Heart left ventricle (tissue), 16 donors: ENCODE data around the gene CTSH. TPM values are rescaled to one million over a fixed set of nuclear protein-coding genes. Genes with fewer than 3 reads are reported as not detected.
A peak's percentile ranks its signal among the peaks of the same experiment; 100 is the strongest.

ENCODE experiments used
- ATAC-seq, 4 donors: fragments of 200-7000 bp; cut with Tn5 transposase; one replicate each; pipeline ENCODE4 v1.9.1; 2020 to 2022; ENCODE audit warnings: moderate library complexity in 4 of 4, mild to moderate bottlenecking in 3 of 4, moderate number of reproducible peaks in 1 of 4
- DNase-seq, 5 donors: peaks; one replicate each; pipeline ENCODE4 v3.0.0-alpha.2; 2020
- H3K27ac ChIP-seq, 12 donors: fragments of 200-600 bp; sonication (generic) in 4 of 12; one replicate each; pipeline versions ENCODE4 v1.5.0 to v1.8.0; 2016 to 2022; ENCODE audit warnings: mild to moderate bottlenecking in 2 of 12
- H3K27me3 ChIP-seq, 9 donors: fragments of 200-600 bp; sonication (generic) in 2 of 9; one replicate each; pipeline versions ENCODE4 v1.5.1 to v1.8.0; 2016 to 2022; ENCODE audit warnings: mild to moderate bottlenecking in 3 of 9
- H3K36me3 ChIP-seq, 9 donors: fragments of 200-600 bp; sonication (generic) in 2 of 9; one replicate each; pipeline versions ENCODE4 v1.5.0 to v1.8.0; 2018 to 2022; ENCODE audit warnings: mild to moderate bottlenecking in 2 of 9
- H3K4me1 ChIP-seq, 12 donors: fragments of 200-600 bp; sonication (generic) in 4 of 12; one replicate each; pipeline versions ENCODE4 v1.5.0 to v1.8.0; 2016 to 2022; ENCODE audit warnings: mild to moderate bottlenecking in 3 of 12
- H3K4me3 ChIP-seq, 12 donors: fragments of 200-600 bp; sonication (generic) in 4 of 12; one replicate each; pipeline versions ENCODE4 v1.5.0 to v1.8.0; 2017 to 2022; ENCODE audit warnings: mild to moderate bottlenecking in 9 of 12, moderate library complexity in 4 of 12
- H3K9me3 ChIP-seq, 12 donors: fragments of 200-600 bp; sonication (generic) in 4 of 12; one replicate each; pipeline versions ENCODE4 v1.5.0 to v1.8.0; 2016 to 2022; ENCODE audit warnings: mild to moderate bottlenecking in 1 of 12
- CTCF ChIP-seq, 12 donors: fragments of 200-600 bp; sonication (generic) in 4 of 12; IDR thresholded peaks; one replicate each; pipeline versions ENCODE4 v1.5.0 to v1.8.0; 2018 to 2022; ENCODE audit warnings: antibody characterized with exemption in 12 of 12, mild to moderate bottlenecking in 5 of 12
- POLR2A ChIP-seq, 2 donors: fragments of 450-650 bp; IDR thresholded peaks; one replicate each; pipeline ENCODE4 v1.6.1; 2017; ENCODE audit warnings: antibody characterized with exemption in 2 of 2, mild to moderate bottlenecking in 2 of 2, moderate library complexity in 2 of 2
- WGBS, 4 donors: extraction: QIAGEN DNeasy Blood & Tissue Kit in 2 of 4; methylation state at CpG; one replicate each; pipeline versions ENCODE4 v1.1.5 to v1.1.7; 2013 to 2018; 5-methylcytosine and 5-hydroxymethylcytosine counted together
- intact Hi-C, 10 donors: fragments of 100-400 bp; cut with DNase I; formaldehyde crosslinking; loops; one replicate each; pipeline versions ENCODE4 v1.11.1 to v1.14.2; 2022
- polyA plus RNA-seq, 2 donors: library from polyadenylated mRNA; stranded (reverse); fragments of 200-250 nt; gene quantifications; one replicate each; pipeline ENCODE4 v1.2.3, GENCODE V29; 2013
- total RNA-seq, 9 donors: library from RNA; depleted of rRNA in 2 of 9; stranded (reverse); fragments of >200 nt in 2 of 9; fragmentation: NEBNext Ultra II Directional in 3 of 9; extraction: Animal tissue kit (Norgen Biotek cat#: 25700) in 3 of 9; gene quantifications; one replicate each; pipeline versions ENCODE4 v1.1.0 to v1.2.4, GENCODE V29; 2016 to 2023
- donor health status: ischemic (EF 13 %, LVEDD 7.1; RV severe dilation, severe dysfunction).
- donor health status: healthy with polysubstance abuse.
- donor health status: DM: no; HTN: yes; CAD: no.
- donor health status: DM: no; HTN: no; CAD: no.
- donor health status: ischemic (EF 25% LVEDD 6.9; RV normal size, moderate dysfunction).
- donor health status: ischemic (EF 25% LVEDD 5.7; RV mildly dilated, moderate dysfunction).
- donor health status: healthy.
- donor health status: DM: yes; HTN: yes; CAD: no.
- donor health status: ischemic (EF 35%, LVEDD 5.7; RV mildly dilated, moderate dysfunction).
- donor health status: nonischemic (EF 11% LVEDD 7.7; RV severe dilation, severe dysfunction).
- donor health status: DM: yes; HTN: yes; CAD: no.
- donor health status: PGD.
- donor health status: ischemic (EF 29% LVEDD 5.4; RV normal size, mild dysfunction).
- donor health status: nonischemic (EF 23%, LVEDD 6.1; RV moderate dilation, normal function).

The CTSH gene
- total and polyA plus RNA-seq, 11 donors: 27.8 to 165 (median 82.4) TPM

- 68 to 75% (median 73%) methylated on average over 17 of the region's 17 CpGs for WGBS, 4 donors
- H3K9me3 ChIP-seq: no peaks in the 10 kb centered on the region
- peak in 2 of 4 donors; percentile 20 to 57 for ATAC-seq
- intact Hi-C loops: no loop called here
- H3K27me3 ChIP-seq: no peaks in the 10 kb centered on the region
- peak in 3 of 5 donors; percentile 38 to 43 (median 38) for DNase-seq
- peaks cover 0 to 30% (median 4%) of the 10 kb centered on the region in 12 donors for H3K4me1 ChIP-seq
- H3K4me3 ChIP-seq: no peak overlapping the region
- H3K36me3 ChIP-seq: no peaks in the 10 kb centered on the region
- H3K27ac ChIP-seq: no peak overlapping the region
- TF ChIP-seq CTCF (IDR thresholded peaks at IDR 0.05) (no peak), POLR2A (IDR thresholded peaks at IDR 0.05) (no peak)
Measured at GRCh38 chr15:78992416-78993256, 47.8 kb upstream of the CTSH start.

- TF ChIP-seq POLR2A (IDR thresholded peaks at IDR 0.05) (no peak), CTCF (IDR thresholded peaks at IDR 0.05) (no peak)
- Histone ChIP-seq H3K27me3 (no peaks in the 10 kb centered on the region), H3K9me3 (no peaks in the 10 kb centered on the region), H3K36me3 (no peaks in the 10 kb centered on the region), H3K4me1 (peaks cover 0 to 34% (median 4%) of the 10 kb centered on the region in 12 donors), H3K4me3 (no peak overlapping the region), H3K27ac (no peak overlapping the region)
- no peak for ATAC-seq
- peak in 1 of 5 donors; percentile 47 for DNase-seq
- intact Hi-C loops: no loop called here
- 88 to 90% (median 89%) methylated on average over 12 to 15 of the region's 15 CpGs for WGBS, 4 donors
Measured at GRCh38 chr15:78991879-78992278, 47.0 kb upstream of the CTSH start.

- Histone ChIP-seq H3K9me3 (no peaks in the 10 kb centered on the region), H3K27ac (no peak overlapping the region), H3K36me3 (no peaks in the 10 kb centered on the region), H3K4me3 (no peak overlapping the region), H3K4me1 (peaks cover 0 to 34% (median 4%) of the 10 kb centered on the region in 12 donors), H3K27me3 (no peaks in the 10 kb centered on the region)
- DNase-seq (peak in 1 of 5 donors; percentile 51), ATAC-seq (no peak)
- intact Hi-C loops: no loop called here
- 89 to 92% (median 90%) methylated on average over 10 of the region's 10 CpGs for WGBS, 4 donors
- TF ChIP-seq CTCF (IDR thresholded peaks at IDR 0.05) (no peak), POLR2A (IDR thresholded peaks at IDR 0.05) (no peak)
Measured at GRCh38 chr15:78991476-78991875, 46.6 kb upstream of the CTSH start.

- intact Hi-C loops: no loop called here
- ATAC-seq: no peak
- 46 to 67% (median 53%) methylated on average over 1 of the region's 1 CpG for WGBS, 4 donors
- Histone ChIP-seq H3K4me3 (no peak overlapping the region), H3K27me3 (no peaks in the 10 kb centered on the region), H3K9me3 (no peaks in the 10 kb centered on the region), H3K27ac (peak overlapping the region in 1 of 12 donors; percentile 72), H3K4me1 (peaks cover 0 to 34% (median 4%) of the 10 kb centered on the region in 12 donors), H3K36me3 (no peaks in the 10 kb centered on the region)
- DNase-seq: no peak
- TF ChIP-seq POLR2A (IDR thresholded peaks at IDR 0.05) (no peak), CTCF (IDR thresholded peaks at IDR 0.05) (no peak)
Measured at GRCh38 chr15:78990278-78990677, 45.4 kb upstream of the CTSH start.
